HuH-7.5 (cell line): ENCODE measurements around the gene MAP1A.
"Not testable (repeated sequence)": the region's sequence is repeated elsewhere in the genome, so short reads cannot be mapped to it uniquely, and the experiment has no call there.

Source experiments
- DNase-seq: peaks from one replicate; pipeline ENCODE4 v3.0.0; 2011; ENCODE audit warnings: low spot score

Gene MAP1A

GRCh38 chr15:43529587-43530345 lies 12.4 kb downstream of the MAP1A start:
- DNase-seq: no peak

- no peak for DNase-seq
These were observed 13.7 kb downstream of the MAP1A start for GRCh38 chr15:43531018-43531670.

- DNase-seq: not testable (repeated sequence)
These were observed 15.4 kb downstream of the MAP1A start for GRCh38 chr15:43532826-43533225.

GRCh38 chr15:43534897-43535296 lies 17.5 kb downstream of the MAP1A start:
- DNase-seq: no peak

GRCh38 chr15:43538091-43538490 lies 20.7 kb downstream of the MAP1A start:
- no peak for DNase-seq

GRCh38 chr15:43541785-43542184 lies 24.4 kb downstream of the MAP1A start:
- no peak for DNase-seq

GRCh38 chr15:43544266-43544665 lies 26.9 kb downstream of the MAP1A start:
- DNase-seq: no peak

GRCh38 chr15:43545426-43545825 lies 28.0 kb downstream of the MAP1A start:
- DNase-seq: no peak

- DNase-seq: no peak
These were observed 30.1 kb downstream of the MAP1A start for GRCh38 chr15:43547539-43547938.

- DNase-seq: no peak
These were observed 33.3 kb downstream of the MAP1A start for GRCh38 chr15:43550527-43551363.

- DNase-seq: no peak
These were observed 34.8 kb downstream of the MAP1A start for GRCh38 chr15:43552256-43552655.

- DNase-seq: no peak
These were observed 35.6 kb downstream of the MAP1A start for GRCh38 chr15:43552986-43553385.

GRCh38 chr15:43562753-43563152 lies 45.3 kb downstream of the MAP1A start:
- DNase-seq: not testable (repeated sequence)

GRCh38 chr15:43563793-43564192 lies 46.4 kb downstream of the MAP1A start:
- not testable (repeated sequence) for DNase-seq

- DNase-seq: not testable (repeated sequence)
These were observed 49.2 kb downstream of the MAP1A start for GRCh38 chr15:43566615-43567014.

- not testable (repeated sequence) for DNase-seq
These were observed 57.2 kb downstream of the MAP1A start for GRCh38 chr15:43574607-43575006.
